Measurements from ENCODE around the gene MAT1A.

DNA sequence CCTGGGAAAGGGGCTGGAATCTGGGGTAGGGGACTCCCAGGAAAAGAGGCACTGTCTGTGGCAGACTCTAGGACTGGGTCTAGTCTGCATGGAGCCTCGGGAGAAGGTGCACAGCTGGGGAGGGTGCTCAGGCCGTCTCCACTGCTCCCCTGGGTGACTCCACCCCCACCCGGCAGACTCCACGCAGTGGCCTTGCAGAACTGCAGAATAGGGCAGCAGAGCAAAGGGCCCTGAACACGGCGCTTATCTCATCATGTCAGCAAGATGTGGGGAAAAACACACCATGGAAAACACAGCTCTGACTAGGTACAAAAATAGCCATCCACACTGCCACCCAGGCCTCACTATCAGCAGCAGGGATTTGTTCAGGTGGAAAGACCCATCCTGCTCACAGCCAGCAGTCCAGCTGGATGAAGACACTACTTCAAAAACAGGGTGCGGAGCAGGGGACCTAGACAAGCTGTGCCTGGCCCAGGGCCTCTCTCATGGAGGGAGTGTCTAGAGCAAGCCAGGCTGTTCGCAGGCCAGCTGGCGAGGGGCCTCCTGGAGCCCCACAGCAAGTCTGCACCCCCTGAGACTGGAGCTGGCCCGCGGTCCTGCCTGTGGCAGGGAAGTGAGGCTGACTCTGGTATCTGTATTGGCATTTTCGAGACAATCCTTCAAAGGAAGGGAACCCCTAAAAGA is 11.7 kb downstream of the MAT1A start:
- TF ChIP-seq, protein P1, sequence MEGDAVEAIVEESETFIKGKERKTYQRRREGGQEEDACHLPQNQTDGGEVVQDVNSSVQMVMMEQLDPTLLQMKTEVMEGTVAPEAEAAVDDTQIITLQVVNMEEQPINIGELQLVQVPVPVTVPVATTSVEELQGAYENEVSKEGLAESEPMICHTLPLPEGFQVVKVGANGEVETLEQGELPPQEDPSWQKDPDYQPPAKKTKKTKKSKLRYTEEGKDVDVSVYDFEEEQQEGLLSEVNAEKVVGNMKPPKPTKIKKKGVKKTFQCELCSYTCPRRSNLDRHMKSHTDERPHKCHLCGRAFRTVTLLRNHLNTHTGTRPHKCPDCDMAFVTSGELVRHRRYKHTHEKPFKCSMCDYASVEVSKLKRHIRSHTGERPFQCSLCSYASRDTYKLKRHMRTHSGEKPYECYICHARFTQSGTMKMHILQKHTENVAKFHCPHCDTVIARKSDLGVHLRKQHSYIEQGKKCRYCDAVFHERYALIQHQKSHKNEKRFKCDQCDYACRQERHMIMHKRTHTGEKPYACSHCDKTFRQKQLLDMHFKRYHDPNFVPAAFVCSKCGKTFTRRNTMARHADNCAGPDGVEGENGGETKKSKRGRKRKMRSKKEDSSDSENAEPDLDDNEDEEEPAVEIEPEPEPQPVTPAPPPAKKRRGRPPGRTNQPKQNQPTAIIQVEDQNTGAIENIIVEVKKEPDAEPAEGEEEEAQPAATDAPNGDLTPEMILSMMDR (IDR thresholded peaks at IDR 0.05): no peak
- no peak for TF ChIP-seq POLR2A (IDR thresholded peaks at IDR 0.05)
